Activated naive CD4-positive, alpha-beta T cell treated with anti-CD3 and anti-CD28 coated beads, Interleukin-2, amount 10 ng/mL, durations not matched to agents 7 days and 5 days (primary cell): ENCODE results near the gene ENTPD6.

Source experiments
- CTCF ChIA-PET: fragments of 350-600 bp; sonication (Branson Sonifier 250); formaldehyde crosslinking; loops from one replicate; lab custom pipeline; 2021; ENCODE audit warnings: antibody characterized with exemption; lab: Charles Lee
- DNase-seq: peaks from one replicate; pipeline ENCODE4 v3.0.0-alpha.2; 2020
- H3K27ac Mint-ChIP-seq: one replicate; pipeline ENCODE4 v1.8.0; 2021; ENCODE audit warnings: mild to moderate bottlenecking, moderate library complexity, mixed read lengths
- H3K27me3 Mint-ChIP-seq: one replicate; pipeline ENCODE4 v1.8.0; 2021; ENCODE audit warnings: mild to moderate bottlenecking, mixed read lengths
- H3K36me3 Mint-ChIP-seq: one replicate; pipeline ENCODE4 v1.8.0; 2021; ENCODE audit warnings: mixed read lengths
- H3K4me1 Mint-ChIP-seq: one replicate; pipeline ENCODE4 v1.8.0; 2021; ENCODE audit warnings: mixed read lengths
- H3K4me3 Mint-ChIP-seq: one replicate; pipeline ENCODE4 v1.8.0; 2021; ENCODE audit warnings: mild to moderate bottlenecking, moderate library complexity, mixed read lengths
- H3K9me3 Mint-ChIP-seq: one replicate; pipeline ENCODE4 v1.8.0; 2021; ENCODE audit warnings: mixed read lengths

The ENTPD6 gene

DNA sequence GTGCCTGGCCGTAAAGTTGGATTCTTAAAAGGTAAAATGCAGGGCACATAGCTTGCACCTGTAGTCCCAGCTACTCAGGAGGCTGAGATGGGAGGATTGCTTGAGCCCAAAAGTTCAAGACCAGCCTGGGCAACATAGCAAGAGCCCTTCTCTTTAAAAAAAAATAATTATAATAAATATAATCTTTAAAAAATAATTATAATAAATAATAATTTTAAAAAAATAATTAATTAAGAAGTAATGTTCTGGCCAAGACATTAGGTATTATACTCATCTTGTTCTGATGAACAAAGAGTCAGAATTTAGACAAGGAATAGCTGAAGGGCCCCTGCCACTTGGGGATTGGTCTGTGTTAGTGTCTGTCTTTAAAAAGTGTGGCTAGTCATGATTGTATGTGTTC lies 13.9 kb downstream of the ENTPD6 start:
- no peaks in the 10 kb centered on the region for H3K27me3 Mint-ChIP-seq
- no peak overlapping the region for H3K4me3 Mint-ChIP-seq
- H3K9me3 Mint-ChIP-seq, result no peaks in the 10 kb centered on the region
- no peak for DNase-seq
- CTCF ChIA-PET, result no interaction called here
- H3K36me3 Mint-ChIP-seq, result peaks cover 9% of the 10 kb centered on the region
- no peaks in the 10 kb centered on the region for H3K4me1 Mint-ChIP-seq
- no peak overlapping the region for H3K27ac Mint-ChIP-seq

DNA sequence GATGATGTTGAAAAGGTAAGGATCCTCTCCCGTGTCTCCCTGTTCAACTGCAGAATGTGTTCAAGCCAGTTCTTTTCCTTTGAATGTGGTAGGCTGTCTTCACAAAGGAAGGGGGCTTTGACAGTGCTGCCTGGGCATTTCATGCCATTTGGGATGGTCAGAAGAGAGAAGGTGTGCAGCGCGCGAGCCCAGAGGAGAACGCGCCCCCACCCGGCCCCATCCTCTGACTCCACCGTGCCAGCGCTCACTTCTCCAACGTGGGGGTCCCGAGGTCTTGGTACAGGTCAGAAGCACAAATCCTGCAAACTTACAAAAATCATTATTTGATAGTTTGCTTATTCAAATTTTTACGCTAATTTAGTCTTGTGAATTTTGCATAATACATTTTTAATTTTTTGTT lies 14.4 kb downstream of the ENTPD6 start:
- no peaks in the 10 kb centered on the region for H3K27me3 Mint-ChIP-seq
- CTCF ChIA-PET, result no interaction called here
- H3K9me3 Mint-ChIP-seq, result no peaks in the 10 kb centered on the region
- no peak overlapping the region for H3K27ac Mint-ChIP-seq
- H3K4me1 Mint-ChIP-seq, result no peaks in the 10 kb centered on the region
- no peak for DNase-seq
- H3K36me3 Mint-ChIP-seq, result peaks cover 9% of the 10 kb centered on the region
- no peak overlapping the region for H3K4me3 Mint-ChIP-seq

DNA sequence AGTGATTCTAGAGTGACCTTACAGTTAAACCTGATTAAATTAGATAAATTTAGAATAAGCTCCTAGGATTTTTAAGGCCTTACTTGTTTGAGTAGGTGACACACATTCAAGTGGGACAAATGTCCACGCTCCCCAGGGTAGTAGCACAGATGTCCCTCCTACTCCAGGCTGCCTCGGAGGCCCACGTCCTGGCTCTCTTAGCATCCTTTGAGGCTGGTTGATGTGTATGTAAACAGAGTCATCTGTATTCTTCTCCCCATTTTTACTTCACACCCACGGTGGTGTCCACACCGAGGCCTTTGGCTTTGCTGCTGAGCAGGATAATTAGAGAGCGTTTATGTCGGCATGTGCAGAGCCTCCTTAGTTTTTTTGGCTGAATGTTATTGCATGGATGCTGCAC lies 15.8 kb downstream of the ENTPD6 start:
- Mint-ChIP-seq H3K27me3 (no peaks in the 10 kb centered on the region), H3K27ac (no peak overlapping the region), H3K9me3 (no peaks in the 10 kb centered on the region), H3K36me3 (peaks cover 12% of the 10 kb centered on the region), H3K4me3 (no peak overlapping the region), H3K4me1 (no peaks in the 10 kb centered on the region)
- CTCF ChIA-PET, result no interaction called here
- DNase-seq, result no peak

DNA sequence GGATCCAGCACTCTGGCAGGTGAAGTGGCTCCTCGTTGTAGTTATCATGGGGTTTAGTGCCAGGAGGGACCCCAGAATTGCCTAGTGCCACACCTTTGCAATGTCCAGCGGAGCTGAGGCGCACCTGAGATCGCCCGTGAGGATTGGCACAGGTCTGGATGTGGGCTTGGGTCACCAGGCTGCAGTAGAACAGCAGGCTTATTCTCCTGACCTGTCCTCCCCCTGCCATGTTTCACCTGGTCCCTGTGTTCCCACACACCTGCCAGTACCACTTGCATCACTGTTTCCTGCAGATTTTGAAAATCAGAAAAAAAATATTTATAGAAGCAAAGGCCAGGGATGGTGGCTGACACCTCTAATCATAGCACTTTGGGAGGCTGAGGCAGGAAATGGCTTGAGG lies 16.7 kb downstream of the ENTPD6 start:
- no peak for DNase-seq
- Mint-ChIP-seq H3K27me3 (no peaks in the 10 kb centered on the region), H3K9me3 (no peaks in the 10 kb centered on the region), H3K36me3 (peaks cover 12% of the 10 kb centered on the region), H3K4me3 (no peak overlapping the region), H3K4me1 (no peaks in the 10 kb centered on the region), H3K27ac (no peak overlapping the region)
- CTCF ChIA-PET, result no interaction called here

DNA sequence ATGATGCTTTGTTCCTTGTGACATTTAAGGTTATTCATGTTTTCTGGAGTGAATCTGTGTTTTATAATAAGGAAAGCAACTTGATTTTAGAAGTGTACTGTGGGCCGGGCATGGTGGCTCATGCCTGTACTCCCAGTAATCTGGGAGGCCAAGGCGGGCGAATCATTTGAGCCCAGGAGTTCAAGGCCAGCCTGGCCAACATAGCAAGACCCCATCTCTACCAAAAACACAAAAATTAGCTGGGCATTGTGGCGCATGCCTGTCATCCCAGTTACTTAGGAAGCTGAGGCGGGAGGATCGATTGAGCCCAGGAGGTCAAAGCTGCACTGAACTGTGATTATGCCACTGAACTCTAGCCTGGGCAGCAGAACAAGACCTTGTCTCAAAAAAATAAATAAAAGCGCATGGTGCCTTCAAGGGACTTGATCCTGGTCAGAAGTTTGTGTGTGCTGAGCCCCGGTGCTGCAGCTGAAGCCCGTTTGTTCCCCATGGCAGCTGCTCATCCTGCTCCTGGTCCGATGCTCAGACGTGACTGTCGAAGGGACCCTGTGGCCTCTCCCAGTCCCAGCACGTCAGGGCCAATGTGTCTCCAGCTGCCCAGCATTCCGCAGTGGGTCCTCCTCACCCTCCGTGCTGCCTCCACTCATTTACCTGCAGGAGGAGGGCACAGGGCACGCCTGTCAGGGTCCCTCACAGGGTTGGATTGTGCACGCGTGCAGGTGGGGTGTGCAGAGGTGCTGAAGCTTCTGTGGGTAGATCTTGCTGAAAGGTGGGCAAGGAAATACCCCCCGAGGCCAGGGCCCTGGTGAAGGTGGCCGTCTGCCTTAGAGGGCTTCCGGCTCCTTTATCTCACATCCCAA lies 18.3 kb downstream of the ENTPD6 start:
- Mint-ChIP-seq H3K36me3 (peaks cover 15% of the 10 kb centered on the region), H3K27me3 (no peaks in the 10 kb centered on the region), H3K4me1 (no peaks in the 10 kb centered on the region), H3K9me3 (no peaks in the 10 kb centered on the region), H3K4me3 (no peak overlapping the region), H3K27ac (no peak overlapping the region)
- CTCF ChIA-PET, result no interaction called here
- DNase-seq, result no peak

DNA sequence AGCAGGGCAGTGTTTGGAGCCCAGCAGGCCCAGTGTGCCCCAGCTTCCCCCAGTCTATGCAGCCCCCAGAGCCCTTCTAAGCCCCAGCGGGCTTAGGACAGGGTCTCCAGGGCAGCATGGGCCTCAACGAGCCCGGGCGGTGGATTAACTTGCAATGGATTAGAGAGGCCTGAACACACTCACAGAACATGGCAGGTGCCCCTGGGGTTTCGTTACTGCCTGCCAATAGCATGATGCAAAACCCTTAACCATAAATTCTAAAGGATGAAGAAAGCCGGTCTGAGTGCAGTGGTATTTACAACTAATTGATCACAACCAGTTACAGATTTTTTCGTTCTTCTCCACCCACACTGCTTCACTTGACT lies 18.9 kb downstream of the ENTPD6 start:
- DNase-seq, result no peak
- H3K4me3 Mint-ChIP-seq, result no peak overlapping the region
- no peaks in the 10 kb centered on the region for H3K9me3 Mint-ChIP-seq
- CTCF ChIA-PET, result no interaction called here
- H3K27ac Mint-ChIP-seq, result no peak overlapping the region
- no peaks in the 10 kb centered on the region for H3K27me3 Mint-ChIP-seq
- no peaks in the 10 kb centered on the region for H3K4me1 Mint-ChIP-seq
- H3K36me3 Mint-ChIP-seq, result peaks cover 17% of the 10 kb centered on the region

DNA sequence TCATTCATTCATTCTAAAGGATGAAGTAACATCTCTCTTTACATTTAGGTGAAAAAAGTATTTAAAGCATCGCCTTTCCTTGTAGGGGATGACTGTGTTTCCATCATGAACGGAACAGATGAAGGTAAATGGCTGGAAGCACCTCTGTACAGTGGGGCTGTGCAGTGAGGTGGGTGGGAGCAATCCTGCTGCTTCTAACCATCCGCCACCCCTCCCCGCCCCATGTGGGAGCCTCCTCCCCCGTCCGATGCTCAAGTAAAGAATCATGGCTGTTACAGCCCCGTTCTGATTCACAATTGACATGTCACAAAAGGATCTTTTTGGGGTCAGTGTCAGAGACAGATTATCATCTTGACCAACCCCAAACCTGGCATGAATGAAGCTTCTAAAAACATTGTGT lies 19.3 kb downstream of the ENTPD6 start:
- no peaks in the 10 kb centered on the region for H3K27me3 Mint-ChIP-seq
- H3K4me3 Mint-ChIP-seq, result no peak overlapping the region
- no peak overlapping the region for H3K27ac Mint-ChIP-seq
- H3K4me1 Mint-ChIP-seq, result no peaks in the 10 kb centered on the region
- no peak for DNase-seq
- CTCF ChIA-PET, result interaction anchor here (1.2 kb wide), 1 partner anchor 184 kb away, joined by 4 read pairs; no protein-coding TSS in a partner anchor
- H3K9me3 Mint-ChIP-seq, result no peaks in the 10 kb centered on the region
- peaks cover 20% of the 10 kb centered on the region for H3K36me3 Mint-ChIP-seq

DNA sequence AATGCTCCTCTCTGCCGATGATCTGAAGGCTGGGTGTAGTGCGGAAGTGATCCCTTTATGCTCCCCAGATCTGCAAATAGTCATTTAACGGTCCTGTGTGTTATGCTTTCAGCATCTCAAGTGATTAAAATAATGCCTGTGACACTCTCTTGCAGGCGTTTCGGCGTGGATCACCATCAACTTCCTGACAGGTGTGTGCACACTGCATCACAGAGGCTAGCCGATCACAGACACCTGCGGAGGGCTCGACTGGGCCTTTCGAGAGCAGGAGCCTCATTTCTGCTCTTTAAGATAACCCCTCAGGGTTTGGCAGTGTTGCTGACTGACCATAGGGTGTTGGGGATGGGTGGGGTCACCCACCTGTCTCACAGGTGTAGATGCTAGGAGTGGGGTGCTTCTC lies 20.0 kb downstream of the ENTPD6 start:
- no peaks in the 10 kb centered on the region for H3K27me3 Mint-ChIP-seq
- CTCF ChIA-PET, result interaction anchor here (1.2 kb wide), 1 partner anchor 183 kb away, joined by 4 read pairs; no protein-coding TSS in a partner anchor
- no peak for DNase-seq
- H3K9me3 Mint-ChIP-seq, result no peaks in the 10 kb centered on the region
- no peak overlapping the region for H3K27ac Mint-ChIP-seq
- peaks cover 20% of the 10 kb centered on the region for H3K36me3 Mint-ChIP-seq
- no peak overlapping the region for H3K4me3 Mint-ChIP-seq
- no peaks in the 10 kb centered on the region for H3K4me1 Mint-ChIP-seq

DNA sequence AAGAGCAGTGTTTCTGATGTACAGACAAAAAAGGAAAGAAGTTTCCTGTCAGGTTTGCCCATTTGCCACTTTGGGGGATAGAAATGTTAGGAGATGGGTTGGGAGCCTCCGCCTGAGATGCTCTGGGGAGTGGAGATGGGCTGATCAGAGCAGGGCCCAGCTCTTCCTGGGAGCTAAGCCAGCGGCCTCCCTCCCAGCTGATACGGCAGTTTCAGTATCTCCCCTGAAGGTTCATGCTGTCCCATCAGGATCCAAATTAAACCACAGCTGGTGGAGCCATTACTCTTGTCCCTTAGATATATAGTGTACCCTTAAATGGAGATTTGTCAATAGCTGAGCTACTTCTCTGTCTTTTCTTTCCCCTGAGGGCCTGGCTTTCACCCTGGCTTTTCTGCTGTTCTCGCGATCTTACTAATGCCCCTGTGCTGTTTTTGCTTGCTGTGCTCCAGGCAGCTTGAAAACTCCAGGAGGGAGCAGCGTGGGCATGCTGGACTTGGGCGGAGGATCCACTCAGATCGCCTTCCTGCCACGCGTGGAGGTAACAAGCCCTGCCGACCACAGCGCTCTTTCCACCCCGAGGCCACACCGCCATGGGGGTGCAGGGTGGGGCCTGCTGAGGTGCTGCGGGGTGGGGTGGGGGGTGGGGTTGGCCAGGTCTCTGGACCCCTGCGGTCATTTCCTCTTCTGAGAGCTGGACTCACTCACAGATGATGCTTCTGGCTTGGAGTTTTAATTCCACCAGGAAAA lies 20.9 kb downstream of the ENTPD6 start:
- CTCF ChIA-PET, result no interaction called here
- peaks cover 18% of the 10 kb centered on the region for H3K36me3 Mint-ChIP-seq
- H3K4me3 Mint-ChIP-seq, result no peak overlapping the region
- DNase-seq, result no peak
- no peaks in the 10 kb centered on the region for H3K9me3 Mint-ChIP-seq
- no peaks in the 10 kb centered on the region for H3K4me1 Mint-ChIP-seq
- no peaks in the 10 kb centered on the region for H3K27me3 Mint-ChIP-seq
- H3K27ac Mint-ChIP-seq, result no peak overlapping the region

DNA sequence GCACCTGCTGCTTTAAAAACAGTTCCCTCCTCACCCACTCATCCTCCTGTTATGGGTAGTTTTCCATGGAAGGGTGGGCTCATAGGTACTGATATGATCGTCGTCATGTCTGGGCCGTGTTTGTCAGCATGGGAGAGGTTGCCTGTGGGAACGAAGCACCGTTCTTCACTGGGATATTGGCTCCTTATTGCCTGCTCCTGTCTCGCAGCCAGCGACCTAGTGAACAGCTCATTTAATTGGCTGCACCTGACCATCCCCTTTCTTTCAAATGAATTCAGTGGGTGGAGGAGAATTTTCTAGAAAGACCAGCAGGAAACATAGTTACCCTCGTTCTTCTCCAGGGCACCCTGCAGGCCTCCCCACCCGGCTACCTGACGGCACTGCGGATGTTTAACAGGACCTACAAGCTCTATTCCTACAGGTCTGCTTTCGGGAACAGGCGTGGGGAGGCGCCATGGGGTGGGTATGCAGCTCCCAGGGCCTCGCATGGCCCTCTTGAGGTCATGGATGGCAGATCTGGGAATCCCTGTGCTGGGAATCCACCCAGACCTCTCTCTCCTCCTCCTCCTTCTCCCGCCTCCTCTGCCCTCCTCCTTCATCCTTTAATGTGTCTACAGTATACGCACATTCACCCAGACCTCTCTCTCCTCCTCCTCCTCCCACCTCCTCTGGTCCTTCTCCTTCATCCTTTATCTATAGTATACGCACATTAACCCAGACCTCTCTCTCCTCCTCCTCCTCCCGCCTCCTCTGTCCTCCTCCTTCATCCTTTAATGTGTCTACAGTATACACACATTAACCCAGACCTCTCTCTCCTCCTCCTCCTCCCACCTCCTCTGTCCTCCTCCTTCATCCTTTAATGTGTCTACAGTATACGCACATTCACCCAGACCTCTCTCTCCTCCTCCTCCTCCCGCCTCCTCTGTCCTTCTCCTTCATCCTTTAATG lies 21.9 kb downstream of the ENTPD6 start:
- CTCF ChIA-PET, result no interaction called here
- Mint-ChIP-seq H3K9me3 (no peaks in the 10 kb centered on the region), H3K27me3 (no peaks in the 10 kb centered on the region), H3K4me3 (no peak overlapping the region), H3K27ac (no peak overlapping the region), H3K4me1 (no peaks in the 10 kb centered on the region), H3K36me3 (peaks cover 11% of the 10 kb centered on the region)
- DNase-seq, result no peak

DNA sequence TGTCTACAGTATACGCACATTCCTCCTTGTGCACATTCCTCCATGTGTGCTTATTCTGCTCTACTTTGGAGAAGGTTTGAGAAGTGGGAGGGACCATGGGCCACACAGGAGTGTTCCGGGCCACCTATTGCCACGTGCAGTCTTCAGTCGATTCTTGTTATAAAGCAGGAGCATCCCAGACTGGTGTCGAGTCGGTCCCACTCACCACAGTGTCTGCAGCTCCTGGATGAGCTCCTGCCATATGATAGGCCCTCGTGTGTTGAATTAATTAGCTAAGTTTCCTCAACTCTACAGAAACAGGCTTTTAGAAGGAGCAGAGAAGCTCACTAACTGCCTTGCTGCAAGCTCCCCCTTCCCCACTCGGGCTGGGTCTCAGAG lies 22.6 kb downstream of the ENTPD6 start:
- H3K4me3 Mint-ChIP-seq, result no peak overlapping the region
- no peaks in the 10 kb centered on the region for H3K4me1 Mint-ChIP-seq
- DNase-seq, result no peak
- CTCF ChIA-PET, result interaction anchor here (1.4 kb wide), 1 partner anchor 17 kb away, joined by 3 read pairs; no protein-coding TSS in a partner anchor
- H3K27me3 Mint-ChIP-seq, result no peaks in the 10 kb centered on the region
- H3K36me3 Mint-ChIP-seq, result peaks cover 11% of the 10 kb centered on the region
- no peak overlapping the region for H3K27ac Mint-ChIP-seq
- H3K9me3 Mint-ChIP-seq, result no peaks in the 10 kb centered on the region

DNA sequence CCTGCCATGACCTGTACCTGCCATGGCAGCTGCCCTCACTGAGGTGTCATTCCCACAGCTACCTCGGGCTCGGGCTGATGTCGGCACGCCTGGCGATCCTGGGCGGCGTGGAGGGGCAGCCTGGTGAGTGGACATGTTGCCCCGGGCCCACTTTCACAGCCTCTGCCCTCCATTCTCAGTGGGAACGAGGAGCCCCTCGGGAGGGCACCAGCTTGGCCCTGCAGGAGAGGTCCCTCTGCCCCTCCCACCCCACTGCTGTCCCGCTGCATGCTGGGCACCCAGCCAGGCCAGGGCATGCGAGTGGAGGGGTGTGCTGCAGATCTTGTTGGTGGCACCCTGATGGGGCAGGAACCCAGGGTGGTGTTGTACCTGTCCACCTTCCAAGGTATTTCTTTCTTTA lies 23.0 kb downstream of the ENTPD6 start:
- no peak overlapping the region for H3K27ac Mint-ChIP-seq
- peaks cover 11% of the 10 kb centered on the region for H3K36me3 Mint-ChIP-seq
- no peak for DNase-seq
- no peaks in the 10 kb centered on the region for H3K27me3 Mint-ChIP-seq
- no peaks in the 10 kb centered on the region for H3K9me3 Mint-ChIP-seq
- no peaks in the 10 kb centered on the region for H3K4me1 Mint-ChIP-seq
- H3K4me3 Mint-ChIP-seq, result no peak overlapping the region
- CTCF ChIA-PET, result interaction anchor here (1.4 kb wide), 1 partner anchor 17 kb away, joined by 3 read pairs; no protein-coding TSS in a partner anchor

DNA sequence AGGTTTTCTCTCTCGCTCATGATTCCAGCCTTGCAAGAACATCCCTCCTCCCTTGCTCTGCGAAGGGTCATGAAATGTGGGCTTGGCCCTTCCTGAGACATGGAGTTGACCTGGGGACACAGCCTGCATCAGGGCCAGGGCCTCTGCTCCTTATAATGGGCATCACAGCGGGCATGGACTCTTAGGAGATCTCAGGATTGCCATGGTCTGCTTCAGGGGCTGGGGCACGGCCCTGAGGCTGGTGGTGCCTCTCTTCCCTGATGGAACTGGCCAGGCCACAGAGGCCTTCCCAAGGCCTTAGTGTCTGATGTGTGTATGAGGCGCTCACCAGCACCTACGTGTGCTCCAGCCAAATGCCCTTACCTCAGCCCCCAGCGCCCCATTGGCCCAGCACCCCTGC lies 23.9 kb downstream of the ENTPD6 start:
- Mint-ChIP-seq H3K4me3 (no peak overlapping the region), H3K36me3 (peaks cover 11% of the 10 kb centered on the region), H3K27ac (no peak overlapping the region), H3K27me3 (no peaks in the 10 kb centered on the region), H3K4me1 (no peaks in the 10 kb centered on the region), H3K9me3 (no peaks in the 10 kb centered on the region)
- DNase-seq, result no peak
- CTCF ChIA-PET, result interaction anchor here (1.4 kb wide), 1 partner anchor 18 kb away, joined by 3 read pairs; no protein-coding TSS in a partner anchor
